AG10803 (cell line): Measurements from ENCODE around the gene KDM6A.
"Not testable (repeated sequence)": the region's sequence is repeated elsewhere in the genome, so short reads cannot be mapped to it uniquely, and the experiment has no call there.

Experiments used
- DNase-seq: peaks from one replicate; pipeline ENCODE4 v3.0.0; 2010; ENCODE audit warnings: low read depth
- H3K4me3 ChIP-seq: 2 replicates; pipeline ENCODE4 v1.5.1; 2011; ENCODE audit warnings: mild to moderate bottlenecking, low read length, control low read depth
- CTCF ChIP-seq: conservative IDR thresholded peaks from 2 replicates; pipeline ENCODE4 v1.5.1; 2011; ENCODE audit warnings: mild to moderate bottlenecking, low read length, control low read depth, inconsistent platforms

Gene KDM6A

GRCh38 chrX:44903107-44903506, 30.1 kb downstream of the KDM6A start:
- peak; percentile 70 for DNase-seq
- TF ChIP-seq CTCF: no peak
- no peak overlapping the region for H3K4me3 ChIP-seq

- H3K4me3 ChIP-seq: no peak overlapping the region
- no peak for DNase-seq
- no peak for TF ChIP-seq CTCF
Measured at GRCh38 chrX:44903830-44904530, 31.0 kb downstream of the KDM6A start.

GRCh38 chrX:44904542-44905115, 31.6 kb downstream of the KDM6A start:
- peak; percentile 50 for DNase-seq
- peak; percentile 40 for TF ChIP-seq CTCF
- no peak overlapping the region for H3K4me3 ChIP-seq

GRCh38 chrX:44906041-44906440, 33.1 kb downstream of the KDM6A start:
- TF ChIP-seq CTCF: no peak
- DNase-seq: no peak
- no peak overlapping the region for H3K4me3 ChIP-seq

- DNase-seq: no peak
- no peak overlapping the region for H3K4me3 ChIP-seq
- TF ChIP-seq CTCF: no peak
Measured at GRCh38 chrX:44906542-44906941, 33.6 kb downstream of the KDM6A start.

- no peak overlapping the region for H3K4me3 ChIP-seq
- no peak for TF ChIP-seq CTCF
- peak; percentile 75 for DNase-seq
Measured at GRCh38 chrX:44908153-44908552, 35.2 kb downstream of the KDM6A start.

- TF ChIP-seq CTCF: no peak
- H3K4me3 ChIP-seq: no peak overlapping the region
- no peak for DNase-seq
Measured at GRCh38 chrX:44908827-44909226, 35.8 kb downstream of the KDM6A start.

GRCh38 chrX:44910508-44910907, 37.5 kb downstream of the KDM6A start:
- H3K4me3 ChIP-seq, DNase-seq: not testable (repeated sequence)

GRCh38 chrX:44911074-44911600, 38.1 kb downstream of the KDM6A start:
- H3K4me3 ChIP-seq, DNase-seq: not testable (repeated sequence)
